Stomach (tissue), 9 donors: ENCODE results near the gene PRLHR. TPM values are rescaled to one million over a fixed set of nuclear protein-coding genes. Genes with fewer than 3 reads are reported as not detected.
"Not testable (repeated sequence)": the region's sequence is repeated elsewhere in the genome, so short reads cannot be mapped to it uniquely, and the experiment has no call there.

Source experiments
- DNase-seq, 2 donors: peaks; one replicate each; pipeline versions ENCODE4 v3.0.0 to v3.0.0-alpha.2; 2013 to 2019
- H3K27ac ChIP-seq, 5 donors: fragments of 200-600 bp in 4 of 5; sonication (generic) in 4 of 5; one replicate each; pipeline ENCODE4 v1.5.1; 2013 to 2019; ENCODE audit warnings: mild to moderate bottlenecking in 1 of 5, moderate library complexity in 1 of 5
- H3K27me3 ChIP-seq, 3 donors: fragments of 200-600 bp; sonication (generic); one replicate each; pipeline ENCODE4 v1.5.1; 2017 to 2019; ENCODE audit warnings: mixed run types in 1 of 3
- H3K36me3 ChIP-seq, 4 donors: fragments of 200-600 bp; sonication (generic); 1 replicate in 3 of 4; 2 replicates in 1 of 4; pipeline ENCODE4 v1.5.1; 2016 to 2019
- H3K4me1 ChIP-seq, 4 donors: fragments of 200-600 bp; sonication (generic); one replicate each; pipeline ENCODE4 v1.5.1; 2016 to 2019
- H3K4me3 ChIP-seq, 4 donors: fragments of 200-600 bp; sonication (generic) in 3 of 4; one replicate each; pipeline ENCODE4 v1.5.1; 2016 to 2019; ENCODE audit warnings: mild to moderate bottlenecking in 1 of 4
- H3K9me3 ChIP-seq, 4 donors: fragments of 200-600 bp; sonication (generic); one replicate each; pipeline ENCODE4 v1.5.1; 2016 to 2019
- EP300 ChIP-seq: sonication (generic); formaldehyde crosslinking; IDR thresholded peaks from one replicate; pipeline ENCODE4 v1.6.1; 2017; ENCODE audit warnings: antibody characterized with exemption
- POLR2A ChIP-seq, 4 donors: fragments of 450-650 bp; IDR thresholded peaks; one replicate each; pipeline ENCODE4 v1.6.1; 2016; ENCODE audit warnings: antibody characterized with exemption in 4 of 4, control low read depth in 2 of 4, mild to moderate bottlenecking in 1 of 4, moderate library complexity in 1 of 4
- POLR2AphosphoS5 ChIP-seq, 3 donors: sonication (generic); formaldehyde crosslinking; IDR thresholded peaks; one replicate each; pipeline ENCODE4 v1.6.1; 2016; ENCODE audit warnings: antibody characterized with exemption in 3 of 3
- WGBS, 5 donors: extraction: QIAGEN DNeasy Blood & Tissue Kit in 3 of 5; methylation state at CpG; one replicate each; pipeline versions ENCODE4 v1.1.5 to v1.1.7; 2013 to 2018; 5-methylcytosine and 5-hydroxymethylcytosine counted together
- intact Hi-C: fragments of 100-400 bp; cut with DNase I; formaldehyde crosslinking; loops from one replicate; pipeline ENCODE4 v1.15.1; 2023; ENCODE audit warnings: low total_unique reads
- polyA plus RNA-seq, 3 donors: library from polyadenylated mRNA; stranded (reverse); fragments of 200-250 nt; gene quantifications; one replicate each; pipeline ENCODE4 v1.2.3, GENCODE V29; 2013
- total RNA-seq, 5 donors: library from RNA; depleted of rRNA; stranded (reverse); fragments of >200 nt; gene quantifications; one replicate each; pipeline versions ENCODE4 v1.1.0 to v1.2.3, GENCODE V29; 2014 to 2016
- TF ChIP-seq, protein P1 (sequence below), 7 experiments: fragments of 450-650 bp in 4 of 7; fragments of 200-600 bp in 3 of 7; sonication (generic) in 3 of 7; IDR thresholded peaks; one replicate each; pipeline ENCODE4 v1.5.1; 2016 to 2019; ENCODE audit warnings: antibody characterized with exemption in 7 of 7, control low read depth in 2 of 7, mild to moderate bottlenecking in 1 of 7
- donor health status: healthy with polysubstance abuse.
- donor health status: Bipolar disorder and iron deficiency.
- donor health status: healthy.

PRLHR gene
- total and polyA plus RNA-seq, 8 donors = under 0.01 to 0.43 (median 0.21) TPM; not detected in 4

DNA sequence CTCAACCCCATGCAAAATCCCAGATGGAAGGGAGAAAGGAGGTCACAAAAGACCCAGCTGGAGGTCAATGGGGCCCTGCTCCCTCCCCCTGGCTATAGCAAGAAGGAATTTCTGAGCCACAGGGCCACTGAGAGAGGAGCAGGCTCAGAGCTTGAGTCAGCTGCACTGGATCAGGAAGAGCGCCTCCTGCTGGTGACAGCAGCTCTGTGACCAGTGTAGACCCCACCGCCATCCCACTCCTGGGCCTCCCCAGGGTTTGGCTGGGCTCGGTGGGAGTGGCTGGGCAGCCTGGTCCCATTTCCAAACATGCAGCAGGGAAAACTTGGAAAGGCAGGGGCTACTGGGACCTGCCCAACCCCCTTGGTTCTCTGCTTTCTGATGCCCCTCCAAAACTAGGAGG, 31.5 kb upstream of the PRLHR start:
- WGBS, 5 donors = 50 to 74% (median 62%) methylated on average over 3 of the region's 3 CpGs
- H3K36me3 ChIP-seq = no peaks in the 10 kb centered on the region
- no peak for DNase-seq
- intact Hi-C loops = no loop called here
- no peaks in the 10 kb centered on the region for H3K9me3 ChIP-seq
- no peak overlapping the region for H3K4me3 ChIP-seq
- H3K4me1 ChIP-seq = peaks cover 0 to 29% (median 0%) of the 10 kb centered on the region in 4 donors
- H3K27ac ChIP-seq = no peak overlapping the region
- no peak for TF ChIP-seq POLR2A (IDR thresholded peaks at IDR 0.05)
- no peak for TF ChIP-seq POLR2AphosphoS5 (IDR thresholded peaks at IDR 0.05)
- no peak for TF ChIP-seq EP300
- TF ChIP-seq, protein P1, sequence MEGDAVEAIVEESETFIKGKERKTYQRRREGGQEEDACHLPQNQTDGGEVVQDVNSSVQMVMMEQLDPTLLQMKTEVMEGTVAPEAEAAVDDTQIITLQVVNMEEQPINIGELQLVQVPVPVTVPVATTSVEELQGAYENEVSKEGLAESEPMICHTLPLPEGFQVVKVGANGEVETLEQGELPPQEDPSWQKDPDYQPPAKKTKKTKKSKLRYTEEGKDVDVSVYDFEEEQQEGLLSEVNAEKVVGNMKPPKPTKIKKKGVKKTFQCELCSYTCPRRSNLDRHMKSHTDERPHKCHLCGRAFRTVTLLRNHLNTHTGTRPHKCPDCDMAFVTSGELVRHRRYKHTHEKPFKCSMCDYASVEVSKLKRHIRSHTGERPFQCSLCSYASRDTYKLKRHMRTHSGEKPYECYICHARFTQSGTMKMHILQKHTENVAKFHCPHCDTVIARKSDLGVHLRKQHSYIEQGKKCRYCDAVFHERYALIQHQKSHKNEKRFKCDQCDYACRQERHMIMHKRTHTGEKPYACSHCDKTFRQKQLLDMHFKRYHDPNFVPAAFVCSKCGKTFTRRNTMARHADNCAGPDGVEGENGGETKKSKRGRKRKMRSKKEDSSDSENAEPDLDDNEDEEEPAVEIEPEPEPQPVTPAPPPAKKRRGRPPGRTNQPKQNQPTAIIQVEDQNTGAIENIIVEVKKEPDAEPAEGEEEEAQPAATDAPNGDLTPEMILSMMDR (IDR thresholded peaks at IDR 0.05) = no peak
- peaks cover 0 to 15% (median 0%) of the 10 kb centered on the region in 3 donors for H3K27me3 ChIP-seq

DNA sequence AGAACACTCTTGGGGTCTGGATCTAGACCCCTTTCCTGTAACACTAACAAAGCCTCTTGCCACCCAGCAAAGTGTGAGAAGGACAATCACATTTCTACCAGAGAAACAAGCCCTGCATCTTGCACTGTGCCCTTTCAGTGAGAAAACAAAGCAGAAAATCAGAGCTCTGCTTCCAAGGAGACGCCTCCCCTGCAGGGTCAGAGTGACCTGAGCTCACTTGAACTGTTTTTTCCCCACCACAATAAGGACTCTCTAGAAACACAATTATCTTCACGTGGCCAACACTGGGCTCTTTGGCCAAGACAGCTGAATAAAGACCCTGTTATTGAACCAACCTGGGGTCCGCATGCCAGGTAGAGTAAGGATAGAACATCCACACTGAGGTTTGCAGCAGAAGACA, 30.1 kb upstream of the PRLHR start:
- no peak for DNase-seq
- 48 to 72% (median 58%) methylated on average over 3 of the region's 3 CpGs for WGBS, 5 donors
- H3K9me3 ChIP-seq = no peaks in the 10 kb centered on the region
- peaks cover 0 to 42% (median 4%) of the 10 kb centered on the region in 4 donors for H3K4me1 ChIP-seq
- TF ChIP-seq EP300 = no peak
- H3K36me3 ChIP-seq = no peaks in the 10 kb centered on the region
- no peak overlapping the region for H3K27ac ChIP-seq
- intact Hi-C loops = no loop called here
- H3K27me3 ChIP-seq = peaks cover 0 to 14% (median 0%) of the 10 kb centered on the region in 3 donors
- H3K4me3 ChIP-seq = no peak overlapping the region

DNA sequence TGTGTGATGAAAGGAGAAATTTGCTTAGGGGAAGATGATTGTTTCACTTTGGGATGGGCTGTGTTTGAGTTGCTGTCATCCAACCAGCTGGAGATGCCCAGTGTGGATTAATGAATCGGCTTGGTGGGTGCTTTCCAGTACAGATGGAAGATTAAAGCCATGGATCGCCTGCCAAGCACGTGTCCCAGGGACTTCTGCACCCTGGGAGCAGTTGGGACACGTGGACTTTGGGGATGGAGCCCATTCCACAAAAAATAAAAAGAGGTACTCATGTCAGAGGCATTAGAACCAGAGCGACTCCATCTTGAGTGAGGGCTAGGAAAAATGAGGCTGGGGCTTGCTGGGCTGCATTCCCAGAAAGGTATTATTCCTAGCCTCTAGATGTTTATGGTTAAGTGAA, 29.3 kb upstream of the PRLHR start:
- Histone ChIP-seq H3K4me3 (no peak overlapping the region), H3K27me3 (peaks cover 0 to 11% (median 4%) of the 10 kb centered on the region in 3 donors), H3K9me3 (no peaks in the 10 kb centered on the region), H3K4me1 (peaks cover 0 to 41% (median 4%) of the 10 kb centered on the region in 4 donors), H3K36me3 (no peaks in the 10 kb centered on the region), H3K27ac (no peak overlapping the region)
- DNase-seq = no peak
- TF ChIP-seq, protein P1 (IDR thresholded peaks at IDR 0.05) = no peak
- TF ChIP-seq EP300 (no peak), POLR2A (IDR thresholded peaks at IDR 0.05) (no peak), POLR2AphosphoS5 (IDR thresholded peaks at IDR 0.05) (no peak)
- WGBS, 5 donors = 46 to 53% (median 50%) methylated on average over 5 of the region's 5 CpGs
- intact Hi-C loops = no loop called here

DNA sequence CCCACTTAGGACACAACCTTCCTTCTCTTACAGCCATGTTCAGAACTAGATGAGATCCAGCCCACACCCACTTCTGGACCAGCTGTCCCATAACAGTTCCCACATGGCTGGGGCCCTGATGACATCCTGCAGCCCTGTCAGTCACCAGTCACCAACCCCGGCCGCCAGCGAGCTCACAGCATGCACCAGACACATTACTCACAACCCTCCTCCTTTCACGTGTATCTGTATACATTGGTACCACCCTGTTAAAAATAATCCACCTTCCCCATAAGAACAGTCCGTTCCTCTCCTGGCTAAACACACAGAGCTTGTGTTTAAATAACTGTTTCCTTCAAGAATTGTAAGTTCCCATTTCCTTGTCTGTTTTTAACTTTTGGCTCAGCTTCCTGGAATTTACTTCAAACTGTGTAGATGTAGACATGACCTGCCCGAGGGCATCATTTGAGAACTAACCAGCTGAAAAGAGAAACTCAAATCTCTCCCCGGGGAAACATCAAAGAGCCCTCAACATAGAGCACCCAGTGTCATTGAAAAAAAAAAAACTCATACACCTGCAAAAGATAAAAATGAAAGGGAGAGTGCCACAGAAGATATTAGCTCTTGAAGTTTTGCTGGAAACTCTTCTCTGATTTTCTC, 26.0 kb upstream of the PRLHR start:
- peaks cover 0 to 14% (median 8%) of the 10 kb centered on the region in 3 donors for H3K27me3 ChIP-seq
- TF ChIP-seq, protein P1 (IDR thresholded peaks at IDR 0.05) = no peak
- TF ChIP-seq EP300 = no peak
- TF ChIP-seq POLR2AphosphoS5 (IDR thresholded peaks at IDR 0.05) = peak in 1 of 3 donors; percentile 58
- no peak for TF ChIP-seq POLR2A (IDR thresholded peaks at IDR 0.05)
- DNase-seq = no peak
- H3K4me1 ChIP-seq = peaks cover 0 to 30% (median 4%) of the 10 kb centered on the region in 4 donors
- H3K36me3 ChIP-seq = no peaks in the 10 kb centered on the region
- WGBS, 5 donors = 31 to 38% (median 33%) methylated on average over 7 of the region's 7 CpGs
- intact Hi-C loops = no loop called here
- H3K27ac ChIP-seq = no peak overlapping the region
- H3K4me3 ChIP-seq = no peak overlapping the region
- no peaks in the 10 kb centered on the region for H3K9me3 ChIP-seq

DNA sequence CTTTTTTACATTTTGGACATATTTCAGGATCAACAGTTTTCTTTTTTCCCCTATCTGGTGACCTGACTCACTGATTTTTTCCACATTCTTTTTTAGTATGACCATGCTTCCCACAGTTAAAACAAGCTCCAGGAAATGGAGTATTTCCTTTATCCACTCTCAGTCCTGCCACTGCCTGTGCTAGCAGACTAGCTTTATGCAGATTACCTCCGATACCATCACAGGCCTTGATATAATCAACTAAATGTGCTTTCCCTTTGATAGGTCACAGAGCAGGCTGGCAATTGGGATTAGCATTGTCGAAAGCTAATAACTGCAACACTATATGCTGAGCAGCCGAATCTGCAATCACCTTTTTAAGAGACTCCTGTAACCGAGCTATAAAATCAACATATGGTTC, 18.4 kb upstream of the PRLHR start:
- H3K4me1 ChIP-seq, H3K27ac ChIP-seq, H3K27me3 ChIP-seq, DNase-seq, H3K36me3 ChIP-seq, intact Hi-C loops, H3K9me3 ChIP-seq, H3K4me3 ChIP-seq: not testable (repeated sequence)
- 57 to 82% (median 64%) methylated on average over 4 of the region's 4 CpGs for WGBS, 5 donors
